GM23338 (cell line): ENCODE results near the gene TAF3. TPM values are rescaled to one million over a fixed set of nuclear protein-coding genes. Genes with fewer than 3 reads are reported as not detected.

Experiments used
- ATAC-seq: fragments of 200-7000 bp; cut with Tn5 transposase; 3 replicates; pipeline ENCODE4 v1.9.1; 2020
- DNase-seq: peaks from one replicate; pipeline ENCODE4 v3.0.0-alpha.2; 2015; ENCODE audit warnings: low spot score
- H2AFZ ChIP-seq: fragments of 200-600 bp; sonication (generic); 2 replicates; pipeline ENCODE4 v1.8.0; 2016; ENCODE audit warnings: antibody characterized with exemption, mild to moderate bottlenecking, moderate library complexity
- H3F3A ChIP-seq: fragments of 200-600 bp; sonication (generic); replicated peaks from 2 replicates; pipeline ENCODE4 v1.8.0; 2017; ENCODE audit warnings: antibody characterized with exemption, mixed run types, low read depth
- H3K27ac ChIP-seq: fragments of 200-600 bp; sonication (generic); 2 replicates; pipeline ENCODE4 v1.6.1; 2016; ENCODE audit warnings: low read depth
- H3K27me3 ChIP-seq: fragments of 200-600 bp; sonication (generic); 2 replicates; pipeline ENCODE4 v1.8.0; 2016; ENCODE audit warnings: mild to moderate bottlenecking, mixed run types, moderate library complexity; ENCODE audit not compliant: insufficient read depth
- H3K36me3 ChIP-seq: fragments of 200-600 bp; sonication (generic); 2 replicates; pipeline ENCODE4 v1.8.0; 2016; ENCODE audit warnings: mild to moderate bottlenecking; ENCODE audit not compliant: insufficient read depth
- H3K4me1 ChIP-seq: fragments of 200-600 bp; sonication (generic); 2 replicates; pipeline ENCODE4 v1.8.0; 2016; ENCODE audit warnings: mild to moderate bottlenecking, moderate library complexity; ENCODE audit not compliant: insufficient read depth
- H3K4me2 ChIP-seq: fragments of 200-600 bp; sonication (generic); 2 replicates; pipeline ENCODE4 v1.7.1; 2017; ENCODE audit warnings: mixed run types
- H3K4me3 ChIP-seq: fragments of 200-600 bp; sonication (generic); 2 replicates; pipeline ENCODE4 v1.6.1; 2016; ENCODE audit warnings: mixed run types
- H3K79me2 ChIP-seq: fragments of 200-600 bp; sonication (generic); replicated peaks from 2 replicates; pipeline ENCODE4 v1.8.0; 2017; ENCODE audit warnings: mild to moderate bottlenecking; ENCODE audit not compliant: insufficient read depth
- H3K9me2 ChIP-seq: fragments of 200-600 bp; sonication (generic); 2 replicates; pipeline ENCODE4 v1.8.0; 2017; ENCODE audit not compliant: insufficient read depth
- H4K20me1 ChIP-seq: fragments of 200-600 bp; sonication (generic); replicated peaks from 2 replicates; pipeline ENCODE4 v1.8.0; 2017; ENCODE audit warnings: mild to moderate bottlenecking; ENCODE audit not compliant: insufficient read depth
- H3K27ac Mint-ChIP-seq: 2 replicates; pipeline ENCODE4 v1.8.0; 2020; ENCODE audit warnings: inconsistent platforms, mild to moderate bottlenecking, moderate library complexity, mixed read lengths
- H3K27me3 Mint-ChIP-seq: 3 replicates; pipeline ENCODE4 v1.8.0; 2022; ENCODE audit warnings: low read depth, mild to moderate bottlenecking, moderate library complexity, mixed read lengths, inconsistent platforms; ENCODE audit not compliant: insufficient read depth, poor library complexity
- H3K36me3 Mint-ChIP-seq: 3 replicates; pipeline ENCODE4 v1.8.0; 2021; ENCODE audit warnings: low read depth, mild to moderate bottlenecking, inconsistent platforms, moderate library complexity, mixed read lengths
- H3K4me1 Mint-ChIP-seq: 3 replicates; pipeline ENCODE4 v1.8.0; 2020; ENCODE audit warnings: mild to moderate bottlenecking, inconsistent platforms, mixed read lengths
- H3K4me3 Mint-ChIP-seq: 3 replicates; pipeline ENCODE4 v1.8.0; 2021; ENCODE audit warnings: moderate library complexity, mild to moderate bottlenecking, inconsistent platforms, mixed read lengths
- H3K9me3 Mint-ChIP-seq: 3 replicates; pipeline ENCODE4 v1.8.0; 2020; ENCODE audit warnings: moderate library complexity, mild to moderate bottlenecking, inconsistent platforms, mixed read lengths
- CREB1 ChIP-seq: fragments of 250-450 bp; sonication (Bioruptor Pico); IDR thresholded peaks from 2 replicates; pipeline ENCODE4 v1.5.0; 2020; ENCODE audit warnings: low read depth, mild to moderate bottlenecking, moderate library complexity
- CTCF ChIP-seq, 2 experiments: fragments of 200-600 bp in 1 of 2; sonication (generic) in 1 of 2; conservative IDR thresholded peaks; 2 replicates each; pipeline versions ENCODE4 v1.5.1 to v1.6.1; 2016 to 2017; ENCODE audit warnings: antibody characterized with exemption in 2 of 2, low read depth in 2 of 2, mild to moderate bottlenecking in 2 of 2, moderate library complexity in 1 of 2
- ETS1 ChIP-seq: IDR thresholded peaks from 2 replicates; pipeline ENCODE4 v1.6.1; 2016; ENCODE audit warnings: antibody characterized with exemption
- EZH2 ChIP-seq: fragments of 200-600 bp; sonication (generic); IDR thresholded peaks from one replicate; pipeline ENCODE4 v1.8.0; 2017; ENCODE audit warnings: antibody characterized with exemption, mild to moderate bottlenecking, low read depth; ENCODE audit not compliant: unreplicated experiment
- EZH2phosphoT487 ChIP-seq: fragments of 200-600 bp; sonication (generic); IDR thresholded peaks from one replicate; pipeline ENCODE4 v1.8.1; 2018; ENCODE audit warnings: antibody characterized with exemption; ENCODE audit not compliant: unreplicated experiment
- JUNB ChIP-seq: IDR thresholded peaks from one replicate; pipeline ENCODE4 v1.6.1; 2016; ENCODE audit warnings: antibody characterized with exemption; ENCODE audit not compliant: unreplicated experiment
- NANOG ChIP-seq: IDR thresholded peaks from 2 replicates; pipeline ENCODE4 v1.6.1; 2016; ENCODE audit warnings: antibody characterized with exemption, borderline replicate concordance
- POLR2AphosphoS5 ChIP-seq: IDR thresholded peaks from 2 replicates; pipeline ENCODE4 v1.6.1; 2016; ENCODE audit warnings: antibody characterized with exemption, low read depth
- STAT1 ChIP-seq: IDR thresholded peaks from one replicate; pipeline ENCODE4 v1.6.1; 2016; ENCODE audit warnings: antibody characterized with exemption; ENCODE audit not compliant: unreplicated experiment
- ZNF114 ChIP-seq: fragments of 250-450 bp; sonication (Bioruptor Pico); IDR thresholded peaks from 2 replicates; pipeline ENCODE4 v1.5.0; 2020; ENCODE audit warnings: mild to moderate bottlenecking, moderate library complexity
- ZNF331 ChIP-seq: fragments of 250-450 bp; sonication (Bioruptor Pico); IDR thresholded peaks from 2 replicates; pipeline ENCODE4 v1.5.0; 2020; ENCODE audit warnings: low read depth, mild to moderate bottlenecking, moderate library complexity
- ZNF462 ChIP-seq: fragments of 250-450 bp; sonication (Bioruptor Pico); IDR thresholded peaks from 2 replicates; pipeline ENCODE4 v1.5.0; 2020; ENCODE audit warnings: mild to moderate bottlenecking, moderate library complexity
- polyA plus RNA-seq: library from polyadenylated mRNA; unstranded; fragments of >200 nt; fragmentation: Nextera tagmentation; extraction: Ambion mirVana; gene quantifications from 2 replicates; pipeline ENCODE4 v1.2.1, GENCODE V29; 2016
- total RNA-seq: library from RNA; depleted of rRNA; stranded (reverse); fragments of >200 nt; shearing (Covaris generic); gene quantifications from 2 replicates; pipeline ENCODE4 v1.2.3, GENCODE V29; 2014
- TF ChIP-seq, protein P1 (sequence below): IDR thresholded peaks from one replicate; pipeline ENCODE4 v1.6.1; 2018; ENCODE audit warnings: antibody characterized with exemption; ENCODE audit not compliant: unreplicated experiment

TAF3 gene
- total and polyA plus RNA-seq, 2 experiments from 2014 or later, result 6.4 to 15.2 TPM

DNA sequence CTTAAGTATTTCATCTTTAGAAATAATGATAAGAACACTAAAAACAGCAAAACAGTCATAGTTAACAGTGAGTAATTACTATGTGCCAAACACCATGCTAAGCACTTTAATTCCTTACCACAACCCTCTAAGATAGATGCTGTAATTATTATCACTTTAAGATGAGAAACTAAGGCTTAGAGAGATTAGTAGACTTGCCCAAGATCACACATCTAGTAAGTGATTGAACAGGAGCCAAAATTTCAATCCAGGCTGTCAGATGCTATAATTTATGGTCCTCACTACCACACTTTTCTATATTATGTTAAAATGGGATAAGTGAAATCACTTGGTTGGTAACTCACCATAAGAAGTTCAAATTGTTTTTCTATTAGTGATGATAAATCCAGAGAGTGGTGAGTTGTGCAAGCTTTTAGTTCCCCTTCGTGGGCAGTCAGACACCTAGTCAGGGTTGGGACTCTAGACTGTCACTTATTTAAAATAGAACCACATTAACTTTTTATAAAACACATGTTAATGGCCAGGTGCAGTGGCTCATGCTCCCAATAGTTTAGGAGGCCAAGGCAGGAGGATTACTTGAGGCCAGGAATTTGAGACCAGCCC is 150.3 kb downstream of the TAF3 start:
- no peaks in the 10 kb centered on the region for H3K27me3 ChIP-seq
- no peaks in the 10 kb centered on the region for H3K27me3 Mint-ChIP-seq
- no peak overlapping the region for H3K27ac Mint-ChIP-seq
- no peak for ATAC-seq
- H2AFZ ChIP-seq, result no peak overlapping the region
- DNase-seq, result no peak
- no peak overlapping the region for H3K27ac ChIP-seq
- TF ChIP-seq CREB1 (no peak), NANOG (no peak), ETS1 (no peak), STAT1 (no peak), JUNB (no peak), EZH2 (no peak), EZH2phosphoT487 (no peak), ZNF331 (CRISPR knock-in tag) (no peak), CTCF (conservative IDR thresholded peaks at IDR 0.05; ENCODE audit: low read depth in 2 of 2) (no peak), ZNF462 (CRISPR knock-in tag) (no peak), POLR2AphosphoS5 (no peak), ZNF114 (CRISPR knock-in tag) (no peak)
- TF ChIP-seq, protein P1, sequence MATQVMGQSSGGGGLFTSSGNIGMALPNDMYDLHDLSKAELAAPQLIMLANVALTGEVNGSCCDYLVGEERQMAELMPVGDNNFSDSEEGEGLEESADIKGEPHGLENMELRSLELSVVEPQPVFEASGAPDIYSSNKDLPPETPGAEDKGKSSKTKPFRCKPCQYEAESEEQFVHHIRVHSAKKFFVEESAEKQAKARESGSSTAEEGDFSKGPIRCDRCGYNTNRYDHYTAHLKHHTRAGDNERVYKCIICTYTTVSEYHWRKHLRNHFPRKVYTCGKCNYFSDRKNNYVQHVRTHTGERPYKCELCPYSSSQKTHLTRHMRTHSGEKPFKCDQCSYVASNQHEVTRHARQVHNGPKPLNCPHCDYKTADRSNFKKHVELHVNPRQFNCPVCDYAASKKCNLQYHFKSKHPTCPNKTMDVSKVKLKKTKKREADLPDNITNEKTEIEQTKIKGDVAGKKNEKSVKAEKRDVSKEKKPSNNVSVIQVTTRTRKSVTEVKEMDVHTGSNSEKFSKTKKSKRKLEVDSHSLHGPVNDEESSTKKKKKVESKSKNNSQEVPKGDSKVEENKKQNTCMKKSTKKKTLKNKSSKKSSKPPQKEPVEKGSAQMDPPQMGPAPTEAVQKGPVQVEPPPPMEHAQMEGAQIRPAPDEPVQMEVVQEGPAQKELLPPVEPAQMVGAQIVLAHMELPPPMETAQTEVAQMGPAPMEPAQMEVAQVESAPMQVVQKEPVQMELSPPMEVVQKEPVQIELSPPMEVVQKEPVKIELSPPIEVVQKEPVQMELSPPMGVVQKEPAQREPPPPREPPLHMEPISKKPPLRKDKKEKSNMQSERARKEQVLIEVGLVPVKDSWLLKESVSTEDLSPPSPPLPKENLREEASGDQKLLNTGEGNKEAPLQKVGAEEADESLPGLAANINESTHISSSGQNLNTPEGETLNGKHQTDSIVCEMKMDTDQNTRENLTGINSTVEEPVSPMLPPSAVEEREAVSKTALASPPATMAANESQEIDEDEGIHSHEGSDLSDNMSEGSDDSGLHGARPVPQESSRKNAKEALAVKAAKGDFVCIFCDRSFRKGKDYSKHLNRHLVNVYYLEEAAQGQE, result no peak
- no peaks in the 10 kb centered on the region for H3K79me2 ChIP-seq
- no peak overlapping the region for H3K4me3 Mint-ChIP-seq
- 0 out of 2 replicates have a peak, but pooled peaks cover 7% of the 10 kb centered on the region for H3K9me2 ChIP-seq
- H3K36me3 ChIP-seq, result 0 out of 2 replicates have a peak, but pooled peaks cover 5% of the 10 kb centered on the region
- no peak overlapping the region for H3K4me2 ChIP-seq
- no peaks in the 10 kb centered on the region for H3F3A ChIP-seq
- H4K20me1 ChIP-seq, result no peaks in the 10 kb centered on the region
- peaks cover 11% of the 10 kb centered on the region for H3K36me3 Mint-ChIP-seq
- no peaks in the 10 kb centered on the region for H3K9me3 Mint-ChIP-seq
- peaks cover 3% of the 10 kb centered on the region for H3K4me1 Mint-ChIP-seq
- H3K4me3 ChIP-seq, result no peak overlapping the region
- no peaks in the 10 kb centered on the region for H3K4me1 ChIP-seq
